Upper lobe of left lung (tissue), 6 donors: ENCODE results near the gene ZNF835. TPM values are rescaled to one million over a fixed set of nuclear protein-coding genes. Genes with fewer than 3 reads are reported as not detected.

ENCODE experiments used
- ATAC-seq, 2 donors: fragments of 200-7000 bp; cut with Tn5 transposase; one replicate each; pipeline ENCODE4 v1.9.1; 2022; ENCODE audit warnings: mild to moderate bottlenecking in 2 of 2, moderate library complexity in 2 of 2; ENCODE audit not compliant: low FRiP score in 2 of 2
- DNase-seq, 2 donors: peaks; one replicate each; pipeline ENCODE4 v3.0.0-alpha.2; 2019 to 2020
- H3K27ac ChIP-seq, 4 donors: fragments of 200-600 bp; sonication (generic); one replicate each; pipeline ENCODE4 v1.5.1; 2016 to 2019
- H3K27me3 ChIP-seq, 4 donors: fragments of 200-600 bp; sonication (generic); one replicate each; pipeline ENCODE4 v1.5.1; 2017 to 2019
- H3K36me3 ChIP-seq, 4 donors: fragments of 200-600 bp; sonication (generic); one replicate each; pipeline ENCODE4 v1.5.1; 2016 to 2019
- H3K4me1 ChIP-seq, 4 donors: fragments of 200-600 bp; sonication (generic); one replicate each; pipeline ENCODE4 v1.5.1; 2018 to 2019
- H3K4me3 ChIP-seq, 4 donors: fragments of 200-600 bp; sonication (generic); one replicate each; pipeline ENCODE4 v1.5.1; 2017 to 2019; ENCODE audit warnings: mild to moderate bottlenecking in 2 of 4, moderate library complexity in 1 of 4
- H3K9me3 ChIP-seq, 4 donors: fragments of 200-600 bp; sonication (generic); one replicate each; pipeline ENCODE4 v1.5.1; 2018 to 2019
- EP300 ChIP-seq, 4 donors: sonication (generic); formaldehyde crosslinking; IDR thresholded peaks; one replicate each; pipeline ENCODE4 v1.5.1; 2017; ENCODE audit warnings: antibody characterized with exemption in 4 of 4, control low read depth in 2 of 4
- POLR2A ChIP-seq, 4 donors: fragments of 450-650 bp; IDR thresholded peaks; one replicate each; pipeline ENCODE4 v1.5.1; 2016 to 2017; ENCODE audit warnings: antibody characterized with exemption in 4 of 4, mild to moderate bottlenecking in 2 of 4
- POLR2AphosphoS5 ChIP-seq, 2 donors: sonication (generic); formaldehyde crosslinking; IDR thresholded peaks; one replicate each; pipeline ENCODE4 v1.5.1; 2017; ENCODE audit warnings: antibody characterized with exemption in 2 of 2
- WGBS, 2 donors: methylation state at CpG; one replicate each; pipeline ENCODE4 v1.1.5; 2017 to 2018; 5-methylcytosine and 5-hydroxymethylcytosine counted together
- total RNA-seq, 6 donors: library from RNA; depleted of rRNA in 4 of 6; stranded (reverse); fragments of >200 nt in 4 of 6; gene quantifications; one replicate each; pipeline versions ENCODE4 v1.1.0 to v1.2.1, GENCODE V29; 2016 to 2021
- TF ChIP-seq, protein P1 (sequence below), 6 experiments: fragments of 450-650 bp in 4 of 6; fragments of 200-600 bp in 2 of 6; sonication (generic) in 2 of 6; IDR thresholded peaks; one replicate each; pipeline ENCODE4 v1.5.1; 2016 to 2019; ENCODE audit warnings: antibody characterized with exemption in 6 of 6
- donor health status: DM: no; HTN: no; CAD: no; lungs with moderate emphysema.
- donor health status: DM: no; HTN: yes; CAD: no; lungs with severe emphysema.

ZNF835 gene
- total RNA-seq, 6 donors from 2014 or later = 0.78 to 4.1 (median 2.7) TPM; not detected in 1

DNA sequence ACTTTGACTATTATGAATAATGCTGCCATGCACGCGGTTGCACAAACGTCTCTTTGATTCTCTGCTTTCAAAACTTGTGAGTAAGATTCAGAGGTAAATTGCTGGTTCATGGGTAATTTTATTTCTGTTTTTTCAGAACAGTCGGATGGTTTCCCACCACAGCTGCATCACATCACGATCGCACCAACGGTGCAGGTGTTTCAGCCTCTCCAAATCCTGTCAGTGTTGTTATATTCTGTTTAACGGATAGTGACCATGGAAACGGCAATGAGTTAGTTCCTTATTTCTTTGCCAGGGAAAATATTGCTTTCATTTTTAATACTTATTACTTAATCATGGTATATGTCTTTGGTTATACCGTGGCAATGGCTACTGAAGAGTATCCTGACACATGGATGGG, 19.1 kb upstream of the ZNF835 start:
- DNase-seq = no peak
- Histone ChIP-seq H3K4me1 (no peaks in the 10 kb centered on the region), H3K27ac (no peak overlapping the region), H3K27me3 (no peaks in the 10 kb centered on the region), H3K4me3 (no peak overlapping the region), H3K36me3 (no peaks in the 10 kb centered on the region), H3K9me3 (peaks cover 0 to 3% (median 0%) of the 10 kb centered on the region in 4 donors)
- TF ChIP-seq POLR2AphosphoS5 (IDR thresholded peaks at IDR 0.05) = no peak
- WGBS, 2 donors = 68 to 71% methylated on average over 10 of the region's 10 CpGs
- ATAC-seq = no peak

GRCh38 chr19:56689198-56689597, 17.6 kb upstream of the ZNF835 start:
- no peak overlapping the region for H3K27ac ChIP-seq
- no peaks in the 10 kb centered on the region for H3K36me3 ChIP-seq
- 78 to 81% methylated on average over 10 of the region's 10 CpGs for WGBS, 2 donors
- no peaks in the 10 kb centered on the region for H3K4me1 ChIP-seq
- TF ChIP-seq, protein P1, sequence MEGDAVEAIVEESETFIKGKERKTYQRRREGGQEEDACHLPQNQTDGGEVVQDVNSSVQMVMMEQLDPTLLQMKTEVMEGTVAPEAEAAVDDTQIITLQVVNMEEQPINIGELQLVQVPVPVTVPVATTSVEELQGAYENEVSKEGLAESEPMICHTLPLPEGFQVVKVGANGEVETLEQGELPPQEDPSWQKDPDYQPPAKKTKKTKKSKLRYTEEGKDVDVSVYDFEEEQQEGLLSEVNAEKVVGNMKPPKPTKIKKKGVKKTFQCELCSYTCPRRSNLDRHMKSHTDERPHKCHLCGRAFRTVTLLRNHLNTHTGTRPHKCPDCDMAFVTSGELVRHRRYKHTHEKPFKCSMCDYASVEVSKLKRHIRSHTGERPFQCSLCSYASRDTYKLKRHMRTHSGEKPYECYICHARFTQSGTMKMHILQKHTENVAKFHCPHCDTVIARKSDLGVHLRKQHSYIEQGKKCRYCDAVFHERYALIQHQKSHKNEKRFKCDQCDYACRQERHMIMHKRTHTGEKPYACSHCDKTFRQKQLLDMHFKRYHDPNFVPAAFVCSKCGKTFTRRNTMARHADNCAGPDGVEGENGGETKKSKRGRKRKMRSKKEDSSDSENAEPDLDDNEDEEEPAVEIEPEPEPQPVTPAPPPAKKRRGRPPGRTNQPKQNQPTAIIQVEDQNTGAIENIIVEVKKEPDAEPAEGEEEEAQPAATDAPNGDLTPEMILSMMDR (IDR thresholded peaks at IDR 0.05) = no peak
- TF ChIP-seq POLR2AphosphoS5 (IDR thresholded peaks at IDR 0.05) (no peak), EP300 (IDR thresholded peaks at IDR 0.05) (no peak), POLR2A (IDR thresholded peaks at IDR 0.05) (no peak)
- no peak overlapping the region for H3K4me3 ChIP-seq
- ATAC-seq (no peak), DNase-seq (no peak)
- H3K9me3 ChIP-seq = peaks cover 0 to 3% (median 0%) of the 10 kb centered on the region in 4 donors
- H3K27me3 ChIP-seq = no peaks in the 10 kb centered on the region

DNA sequence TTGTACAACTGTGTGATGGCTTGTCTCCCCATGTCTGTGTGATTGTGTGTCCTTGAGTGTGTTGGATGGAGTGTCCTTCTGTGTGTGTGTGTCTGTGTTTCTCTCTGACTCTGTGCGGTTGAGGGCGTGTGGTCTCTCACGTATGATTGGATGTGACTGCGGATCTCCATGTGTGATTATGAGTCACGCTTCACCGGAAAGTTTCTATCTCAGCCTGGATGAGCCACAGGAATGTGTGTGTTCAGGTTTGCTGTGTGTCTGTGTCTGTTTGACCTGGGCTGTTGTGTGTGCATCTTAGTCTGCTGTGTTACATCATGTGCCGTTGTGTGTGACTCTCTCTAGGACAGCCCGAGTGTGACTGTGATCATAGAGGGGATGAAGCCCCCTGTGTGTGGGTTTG, 15.5 kb upstream of the ZNF835 start:
- no peak for TF ChIP-seq POLR2AphosphoS5 (IDR thresholded peaks at IDR 0.05)
- TF ChIP-seq, protein P1 (IDR thresholded peaks at IDR 0.05) = no peak
- TF ChIP-seq POLR2A (IDR thresholded peaks at IDR 0.05) = no peak
- no peak for TF ChIP-seq EP300 (IDR thresholded peaks at IDR 0.05)
- DNase-seq (no peak), ATAC-seq (peak in 1 of 2 donors; percentile 37)
- Histone ChIP-seq H3K36me3 (no peaks in the 10 kb centered on the region), H3K4me3 (no peak overlapping the region), H3K4me1 (no peaks in the 10 kb centered on the region), H3K27ac (no peak overlapping the region), H3K9me3 (peaks cover 0 to 3% (median 0%) of the 10 kb centered on the region in 4 donors), H3K27me3 (no peaks in the 10 kb centered on the region)
- 83 to 93% methylated on average over 5 to 8 of the region's 8 CpGs for WGBS, 2 donors

- TF ChIP-seq EP300 (IDR thresholded peaks at IDR 0.05) = no peak
- TF ChIP-seq POLR2A (IDR thresholded peaks at IDR 0.05) = no peak
- no peak for TF ChIP-seq POLR2AphosphoS5 (IDR thresholded peaks at IDR 0.05)
- TF ChIP-seq, protein P1 (IDR thresholded peaks at IDR 0.05) = no peak
- WGBS, 2 donors = 63 to 66% methylated on average over 7 of the region's 7 CpGs
- H3K4me1 ChIP-seq = no peaks in the 10 kb centered on the region
Measured at GRCh38 chr19:56683116-56683515, 11.6 kb upstream of the ZNF835 start.

DNA sequence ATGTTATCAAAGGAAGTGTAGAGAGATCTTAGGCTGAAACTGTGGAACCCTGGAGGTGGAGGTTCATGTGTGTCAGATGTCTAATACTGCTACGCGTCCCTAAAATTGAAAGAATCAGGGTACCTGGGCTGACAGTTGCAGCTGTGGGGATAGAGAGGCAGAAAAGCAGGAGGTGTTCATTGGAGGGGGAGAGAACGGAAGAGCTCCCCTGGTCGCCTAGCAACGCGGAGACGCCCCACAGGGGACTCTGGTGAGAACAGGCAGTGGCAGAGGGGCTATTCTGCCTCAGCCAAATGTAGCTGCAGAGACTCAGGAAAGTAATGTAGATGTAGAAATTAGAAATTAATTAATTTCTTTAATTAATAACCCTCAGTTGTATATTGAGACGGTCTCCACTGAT, 10.1 kb upstream of the ZNF835 start:
- DNase-seq (no peak), ATAC-seq (no peak)
- Histone ChIP-seq H3K4me3 (no peak overlapping the region), H3K9me3 (peaks cover 0 to 6% (median 0%) of the 10 kb centered on the region in 4 donors), H3K4me1 (no peaks in the 10 kb centered on the region), H3K27ac (no peak overlapping the region), H3K36me3 (no peaks in the 10 kb centered on the region), H3K27me3 (no peaks in the 10 kb centered on the region)
- 62 to 75% methylated on average over 8 of the region's 8 CpGs for whole genome bisulfite sequencing, 2 donors
- TF ChIP-seq, protein P1 (IDR thresholded peaks at IDR 0.05) = no peak
- no peak for TF ChIP-seq POLR2A (IDR thresholded peaks at IDR 0.05)
- no peak for TF ChIP-seq POLR2AphosphoS5 (IDR thresholded peaks at IDR 0.05)
- no peak for TF ChIP-seq EP300 (IDR thresholded peaks at IDR 0.05)

More at GRCh38 chr19:56683116-56683515, 11.6 kb upstream of the ZNF835 start:
- DNase-seq (no peak), ATAC-seq (no peak)
- H3K4me3 ChIP-seq = no peak overlapping the region
- H3K36me3 ChIP-seq = no peaks in the 10 kb centered on the region
- H3K27me3 ChIP-seq = no peaks in the 10 kb centered on the region
- peaks cover 0 to 6% (median 0%) of the 10 kb centered on the region in 4 donors for H3K9me3 ChIP-seq
- no peak overlapping the region for H3K27ac ChIP-seq
